ENCODE results near the gene CTTN. TPM values are rescaled to one million over a fixed set of nuclear protein-coding genes. Genes with fewer than 3 reads are reported as not detected.

Gene CTTN
- polyA plus RNA-seq, 6 donors from 2014 or later: 0.13 to 1.1 (median 0.81) TPM; not detected in 2

- DNase-seq (no peak), ATAC-seq (ENCODE audit: low read depth in 2 of 2) (no peak)
- H3K9me3 Mint-ChIP-seq: no peaks in the 10 kb centered on the region
- peaks cover 3 to 15% (median 5%) of the 10 kb centered on the region in 3 donors for H3K4me1 Mint-ChIP-seq
- H3K4me3 Mint-ChIP-seq: no peak overlapping the region
- H3K27me3 Mint-ChIP-seq: peaks cover 0 to 18% (median 11%) of the 10 kb centered on the region in 3 donors
- H3K27ac Mint-ChIP-seq: no peak overlapping the region
- no peaks in the 10 kb centered on the region for H3K36me3 Mint-ChIP-seq
These were observed 72.9 kb downstream of the CTTN start for GRCh38 chr11:70471254-70471653.

DNA sequence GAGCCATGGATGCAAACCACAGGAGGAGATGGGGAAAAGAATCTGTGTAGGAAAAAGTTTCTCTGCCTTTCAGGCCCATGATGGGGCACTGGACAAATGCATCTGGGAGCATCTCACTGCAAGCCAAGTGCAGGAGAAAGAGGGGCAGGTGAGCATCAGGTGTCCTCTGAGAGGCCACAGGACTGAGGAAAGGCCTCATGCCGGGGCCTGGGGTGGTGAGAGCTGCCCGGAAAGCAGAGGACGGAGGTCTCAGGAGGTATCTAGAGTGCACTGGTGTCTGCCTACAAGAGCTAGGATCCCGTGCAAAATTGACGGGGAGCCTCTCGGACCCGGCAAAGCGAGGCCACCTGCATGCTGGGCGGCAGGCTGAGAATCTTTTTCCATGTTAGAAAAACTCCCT is 73.9 kb downstream of the CTTN start:
- Mint-ChIP-seq H3K27ac (no peak overlapping the region), H3K4me1 (peaks cover 3 to 12% (median 5%) of the 10 kb centered on the region in 3 donors), H3K36me3 (no peaks in the 10 kb centered on the region), H3K9me3 (no peaks in the 10 kb centered on the region), H3K27me3 (peaks cover 6 to 18% (median 16%) of the 10 kb centered on the region in 3 donors), H3K4me3 (no peak overlapping the region)
- no peak for ATAC-seq (ENCODE audit: low read depth in 2 of 2)
- no peak for DNase-seq

DNA sequence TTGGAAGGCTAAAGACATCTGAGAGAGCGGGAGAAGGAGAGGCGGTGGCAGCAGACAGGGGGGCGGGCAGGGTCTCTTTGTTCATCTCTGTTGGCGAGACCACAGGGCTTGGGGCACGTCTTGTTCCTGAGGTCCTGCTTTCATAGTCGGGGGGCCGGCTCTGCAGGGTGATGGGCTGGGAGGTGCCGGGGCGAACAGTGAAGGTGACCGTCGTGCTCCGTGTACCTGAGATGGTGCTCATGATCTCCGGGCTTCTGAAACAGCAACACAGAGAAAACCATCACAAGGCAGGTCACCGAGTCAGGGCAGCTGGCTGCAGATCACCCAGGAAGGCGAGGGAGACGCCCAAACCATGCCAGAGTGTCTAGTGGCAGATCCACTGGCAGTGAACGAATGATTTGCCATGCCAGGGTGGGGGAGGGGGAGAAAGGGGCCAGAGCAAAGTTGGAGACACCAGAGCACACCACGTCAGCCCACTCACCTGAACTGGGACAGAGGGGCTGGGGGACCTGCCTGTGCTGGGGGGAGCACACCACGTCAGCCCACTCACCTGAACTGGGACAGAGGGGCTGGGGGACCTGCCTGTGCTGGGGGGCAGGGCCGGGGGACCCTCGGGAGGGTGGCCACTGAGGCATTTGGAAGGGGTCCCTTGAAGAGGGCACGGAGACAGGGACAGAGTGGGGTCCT is 75.0 kb downstream of the CTTN start:
- Mint-ChIP-seq H3K27me3 (peaks cover 10 to 26% (median 23%) of the 10 kb centered on the region in 3 donors), H3K9me3 (no peaks in the 10 kb centered on the region), H3K4me3 (no peak overlapping the region), H3K27ac (no peak overlapping the region), H3K36me3 (no peaks in the 10 kb centered on the region), H3K4me1 (peaks cover 3 to 10% (median 5%) of the 10 kb centered on the region in 3 donors)
- no peak for ATAC-seq (ENCODE audit: low read depth in 2 of 2)
- DNase-seq: no peak

GRCh38 chr11:70473873-70474690 is 75.8 kb downstream of the CTTN start:
- ATAC-seq (ENCODE audit: low read depth in 2 of 2) (no peak), DNase-seq (no peak)
- peaks cover 10 to 28% (median 26%) of the 10 kb centered on the region in 3 donors for H3K27me3 Mint-ChIP-seq
- no peak overlapping the region for H3K27ac Mint-ChIP-seq
- no peaks in the 10 kb centered on the region for H3K36me3 Mint-ChIP-seq
- H3K4me1 Mint-ChIP-seq: peaks cover 3 to 10% (median 5%) of the 10 kb centered on the region in 3 donors
- no peak overlapping the region for H3K4me3 Mint-ChIP-seq
- no peaks in the 10 kb centered on the region for H3K9me3 Mint-ChIP-seq

DNA sequence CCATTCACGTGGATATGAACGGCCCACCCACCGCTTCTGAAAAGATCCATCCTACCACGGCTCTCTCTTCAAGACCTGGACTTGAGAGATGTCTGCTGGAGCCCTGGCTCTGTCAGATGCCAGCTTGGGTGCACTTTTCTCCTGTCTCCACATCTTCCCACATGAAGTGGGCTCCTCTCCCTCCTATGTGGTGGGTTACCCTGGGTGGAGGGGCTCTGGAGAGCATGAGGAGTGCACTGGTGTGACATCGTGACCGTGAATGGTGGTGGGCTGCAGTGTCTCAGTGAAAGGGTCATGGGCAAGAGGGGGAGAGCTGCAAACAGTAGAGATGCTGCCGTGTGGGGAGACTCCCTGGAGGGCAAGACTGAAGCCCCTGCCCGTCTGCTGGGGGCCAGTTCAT is 76.4 kb downstream of the CTTN start:
- Mint-ChIP-seq H3K27ac (no peak overlapping the region), H3K9me3 (no peaks in the 10 kb centered on the region), H3K4me3 (no peak overlapping the region), H3K4me1 (peaks cover 3 to 10% (median 5%) of the 10 kb centered on the region in 3 donors), H3K27me3 (peaks cover 10 to 29% (median 26%) of the 10 kb centered on the region in 3 donors), H3K36me3 (no peaks in the 10 kb centered on the region)
- no peak for ATAC-seq (ENCODE audit: low read depth in 2 of 2)
- DNase-seq: no peak

- Mint-ChIP-seq H3K4me3 (no peak overlapping the region), H3K36me3 (no peaks in the 10 kb centered on the region), H3K27ac (peak overlapping the region in 2 of 6 donors; percentile 4 to 51), H3K4me1 (no peaks in the 10 kb centered on the region), H3K9me3 (no peaks in the 10 kb centered on the region), H3K27me3 (peaks cover 10 to 29% (median 26%) of the 10 kb centered on the region in 3 donors)
- no peak for DNase-seq
- no peak for ATAC-seq (ENCODE audit: low read depth in 2 of 2)
These were observed 78.3 kb downstream of the CTTN start for GRCh38 chr11:70476669-70477068.

DNA sequence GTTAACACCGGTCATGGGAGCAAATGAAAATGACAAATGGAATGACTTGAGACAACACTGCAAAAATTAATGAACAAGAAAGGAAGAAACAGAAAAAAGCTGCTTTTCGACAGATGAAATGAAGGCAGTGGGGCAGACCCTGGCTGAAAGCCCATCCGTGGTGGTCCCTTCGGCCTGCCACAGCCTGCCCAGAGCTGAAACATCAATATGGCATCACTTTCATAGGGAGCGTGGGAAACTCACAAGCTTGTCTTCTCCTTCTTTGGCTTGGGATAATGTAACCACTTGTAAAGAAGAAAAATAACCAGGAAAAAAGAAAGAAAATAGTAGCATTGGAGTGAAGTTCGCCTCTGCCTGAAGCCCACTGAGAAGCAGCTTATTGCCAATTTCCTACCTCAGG is 78.8 kb downstream of the CTTN start:
- Mint-ChIP-seq H3K27me3 (peaks cover 10 to 31% (median 26%) of the 10 kb centered on the region in 3 donors), H3K27ac (no peak overlapping the region), H3K36me3 (no peaks in the 10 kb centered on the region), H3K9me3 (no peaks in the 10 kb centered on the region), H3K4me3 (no peak overlapping the region), H3K4me1 (no peaks in the 10 kb centered on the region)
- DNase-seq (no peak), ATAC-seq (ENCODE audit: low read depth in 2 of 2) (no peak)

DNA sequence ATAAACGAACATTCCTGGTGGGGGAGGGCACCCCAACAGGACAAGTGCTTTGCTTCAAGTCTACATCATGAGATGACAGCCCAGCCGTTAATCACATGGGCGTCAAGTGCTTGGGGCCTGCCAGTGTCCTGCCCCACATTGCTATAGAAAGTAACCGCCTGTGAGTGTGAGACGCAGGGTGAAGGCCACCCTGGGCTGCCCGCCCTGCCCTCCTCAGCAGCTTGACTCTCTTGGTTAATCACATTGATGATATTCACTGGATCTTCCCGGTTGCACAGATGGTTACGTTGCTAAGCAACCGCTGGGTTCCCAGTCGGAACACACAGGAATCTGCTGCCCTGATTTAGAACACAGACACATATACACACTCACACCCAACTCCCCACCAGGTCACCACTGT is 79.3 kb downstream of the CTTN start:
- no peak for ATAC-seq (ENCODE audit: low read depth in 2 of 2)

DNA sequence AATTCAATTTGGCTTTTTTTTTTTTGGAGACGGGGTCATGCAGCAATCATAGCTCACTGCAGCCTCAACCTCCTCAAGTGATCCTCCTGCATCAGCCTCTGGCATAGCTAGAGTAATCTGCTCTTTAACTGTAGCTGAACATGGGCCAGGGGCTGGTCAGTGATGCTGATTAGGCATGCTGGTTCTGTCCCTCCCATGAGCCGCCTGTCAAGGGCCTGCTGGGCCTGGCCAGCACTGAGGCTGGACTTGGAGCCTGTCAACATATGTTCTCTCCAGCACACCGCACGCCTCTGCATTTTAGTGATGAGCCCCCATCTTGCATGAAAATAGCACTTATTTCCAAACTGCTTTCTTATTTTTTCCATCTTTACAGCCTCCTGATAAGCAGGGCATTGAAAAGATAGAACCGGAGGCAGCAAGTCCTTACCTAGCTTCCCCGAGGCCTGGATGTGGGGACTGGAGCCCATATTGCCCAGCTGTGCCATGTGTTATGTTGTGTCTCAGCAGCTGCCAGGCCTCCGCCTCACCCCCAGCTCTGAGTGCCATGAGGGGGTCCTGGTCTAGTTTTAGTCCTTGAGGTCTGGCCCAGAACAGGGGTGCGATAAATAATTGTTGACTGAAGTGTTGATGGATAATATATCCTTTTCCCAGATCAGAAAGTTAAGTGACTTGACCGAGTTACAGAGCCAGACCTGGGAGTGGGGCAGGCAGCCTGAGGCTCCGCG is 80.0 kb downstream of the CTTN start:
- H3K27ac Mint-ChIP-seq: peak overlapping the region in 1 of 6 donors; percentile 27
- H3K4me1 Mint-ChIP-seq: no peaks in the 10 kb centered on the region
- peaks cover 14 to 23% (median 16%) of the 10 kb centered on the region in 3 donors for H3K27me3 Mint-ChIP-seq
- DNase-seq (no peak), ATAC-seq (ENCODE audit: low read depth in 2 of 2) (no peak)
- H3K4me3 Mint-ChIP-seq: no peak overlapping the region
- H3K36me3 Mint-ChIP-seq: no peaks in the 10 kb centered on the region
- H3K9me3 Mint-ChIP-seq: no peaks in the 10 kb centered on the region

More for the DNA sequence above, 79.3 kb downstream of the CTTN start:
- Mint-ChIP-seq H3K27ac (peak overlapping the region in 1 of 6 donors; percentile 2), H3K4me3 (no peak overlapping the region), H3K36me3 (no peaks in the 10 kb centered on the region), H3K27me3 (peaks cover 10 to 31% (median 23%) of the 10 kb centered on the region in 3 donors), H3K9me3 (no peaks in the 10 kb centered on the region), H3K4me1 (no peaks in the 10 kb centered on the region)
- DNase-seq: no peak

GRCh38 chr11:70480711-70481110 is 82.4 kb downstream of the CTTN start:
- Mint-ChIP-seq H3K9me3 (peaks cover 0 to 1% (median 0%) of the 10 kb centered on the region in 7 donors), H3K27me3 (peaks cover 14 to 22% (median 22%) of the 10 kb centered on the region in 3 donors), H3K4me3 (no peak overlapping the region), H3K36me3 (no peaks in the 10 kb centered on the region), H3K27ac (no peak overlapping the region), H3K4me1 (no peaks in the 10 kb centered on the region)
- ATAC-seq (ENCODE audit: low read depth in 2 of 2) (no peak), DNase-seq (no peak)

DNA sequence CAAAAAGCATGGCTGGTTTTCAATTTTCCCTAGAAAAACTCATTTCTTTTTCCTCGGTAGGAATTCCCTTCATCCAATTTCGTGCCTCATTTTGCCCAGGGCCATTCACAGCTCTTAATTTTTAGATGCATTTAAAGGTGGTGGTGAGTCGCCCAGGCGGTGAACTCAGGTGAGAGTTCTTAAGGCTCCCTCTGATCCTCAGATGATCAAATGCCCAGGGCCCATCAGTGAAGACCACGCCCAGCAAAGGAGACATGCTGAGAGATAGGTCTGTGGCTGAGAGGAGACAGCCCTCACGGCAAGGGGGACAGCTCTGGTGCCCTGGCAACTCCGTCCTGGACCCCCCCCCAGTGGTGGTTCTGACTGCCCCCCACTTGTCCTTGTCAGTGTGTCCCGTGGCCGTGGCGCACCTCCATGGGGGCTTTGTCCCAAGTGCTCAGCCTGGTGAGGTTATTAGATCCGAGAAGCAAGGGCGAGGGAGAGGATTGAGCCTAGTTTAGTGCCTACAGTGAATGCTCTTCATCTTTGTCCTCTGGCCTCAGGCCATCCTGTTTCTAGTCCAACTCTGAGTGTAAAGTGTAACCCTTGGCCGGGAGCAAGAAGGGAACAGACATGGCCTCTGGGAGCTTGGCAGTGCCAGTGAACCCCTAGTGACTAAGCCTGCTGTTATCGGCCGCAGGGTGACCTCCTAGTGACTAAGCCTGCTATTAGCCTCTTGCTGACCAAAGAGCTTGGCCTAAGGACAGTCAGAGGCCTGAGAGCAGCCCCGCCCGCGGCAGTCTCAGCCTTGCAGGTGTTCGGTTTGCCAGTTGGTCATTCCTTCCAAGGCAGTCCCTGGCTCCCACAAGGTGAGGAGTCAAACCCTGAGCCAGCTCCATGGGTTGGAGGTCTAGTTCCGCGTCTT is 83.5 kb downstream of the CTTN start:
- Mint-ChIP-seq H3K9me3 (peaks cover 0 to 2% (median 0%) of the 10 kb centered on the region in 7 donors), H3K27ac (no peak overlapping the region), H3K4me1 (no peaks in the 10 kb centered on the region), H3K4me3 (no peak overlapping the region), H3K27me3 (peaks cover 10 to 22% (median 19%) of the 10 kb centered on the region in 3 donors), H3K36me3 (no peaks in the 10 kb centered on the region)
- DNase-seq: no peak
- ATAC-seq (ENCODE audit: low read depth in 2 of 2): no peak

DNA sequence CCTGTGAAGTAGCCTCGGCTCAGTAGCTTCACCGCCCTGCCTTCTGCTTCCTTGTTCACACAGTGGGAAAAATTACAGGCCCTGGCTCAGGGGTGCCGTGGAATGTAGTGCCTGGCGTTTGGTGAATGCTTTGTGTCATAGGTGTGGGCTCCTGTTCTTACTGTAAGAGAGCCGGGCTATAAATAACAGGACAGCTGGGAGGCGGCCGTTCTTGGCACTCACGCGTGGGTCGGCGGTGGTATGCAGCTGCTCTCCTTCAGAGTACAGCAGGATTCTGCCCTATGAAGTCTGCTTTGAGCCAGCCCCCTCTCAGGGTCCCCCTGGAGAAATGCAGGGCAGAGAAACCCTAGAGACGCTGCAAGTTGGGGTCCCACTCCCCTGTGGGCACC is 84.2 kb downstream of the CTTN start:
- Mint-ChIP-seq H3K27ac (no peak overlapping the region), H3K9me3 (peaks cover 0 to 2% (median 0%) of the 10 kb centered on the region in 7 donors), H3K4me3 (no peak overlapping the region), H3K36me3 (no peaks in the 10 kb centered on the region), H3K27me3 (peaks cover 8 to 25% (median 16%) of the 10 kb centered on the region in 3 donors), H3K4me1 (no peaks in the 10 kb centered on the region)
- DNase-seq (no peak), ATAC-seq (ENCODE audit: low read depth in 2 of 2) (no peak)

All from naive B cell (primary cell).